Measurements from ENCODE around the gene GEMIN4.
"Not testable (repeated sequence)": the region's sequence is repeated elsewhere in the genome, so short reads cannot be mapped to it uniquely, and the experiment has no call there.

The GEMIN4 gene

DNA sequence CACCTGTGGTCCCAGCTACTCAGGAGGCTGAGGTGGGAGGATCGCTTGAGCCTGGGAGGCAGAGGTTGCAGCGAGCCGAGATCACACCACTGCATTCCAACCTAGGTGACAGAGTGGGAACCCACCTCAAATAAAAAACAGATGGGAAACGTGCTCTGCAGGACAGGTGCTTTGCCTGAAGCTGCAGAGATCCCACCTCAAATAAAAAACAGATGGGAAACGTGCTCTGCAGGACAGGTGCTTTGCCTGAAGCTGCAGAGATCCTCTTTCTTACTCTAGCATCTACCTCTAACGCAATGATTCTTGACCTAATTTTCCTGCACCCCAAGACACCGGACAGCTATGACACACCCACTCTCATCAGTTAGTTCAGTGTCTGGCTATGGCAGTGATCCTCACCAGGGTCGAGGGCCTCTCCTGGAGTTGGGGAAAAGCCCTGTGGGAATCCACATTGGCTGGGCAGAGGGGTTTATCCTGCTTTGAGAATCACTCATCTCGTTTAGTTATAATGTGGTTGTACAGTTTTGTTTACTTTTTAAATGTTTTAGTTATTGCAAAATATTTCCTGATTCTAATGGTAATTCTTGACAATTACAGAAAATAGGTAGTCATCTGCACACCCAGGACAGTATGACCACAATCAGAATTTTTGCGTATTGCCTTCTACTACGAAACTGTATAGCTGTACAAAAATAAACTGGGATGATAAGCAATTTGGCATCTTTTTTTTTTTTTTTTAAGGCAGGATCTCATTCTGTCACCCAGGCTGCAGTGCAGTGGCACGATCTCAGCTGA is 48.8 kb downstream of the GEMIN4 start:
- no peak for DNase-seq (ENCODE audit: low read depth in 2 of 2)

DNA sequence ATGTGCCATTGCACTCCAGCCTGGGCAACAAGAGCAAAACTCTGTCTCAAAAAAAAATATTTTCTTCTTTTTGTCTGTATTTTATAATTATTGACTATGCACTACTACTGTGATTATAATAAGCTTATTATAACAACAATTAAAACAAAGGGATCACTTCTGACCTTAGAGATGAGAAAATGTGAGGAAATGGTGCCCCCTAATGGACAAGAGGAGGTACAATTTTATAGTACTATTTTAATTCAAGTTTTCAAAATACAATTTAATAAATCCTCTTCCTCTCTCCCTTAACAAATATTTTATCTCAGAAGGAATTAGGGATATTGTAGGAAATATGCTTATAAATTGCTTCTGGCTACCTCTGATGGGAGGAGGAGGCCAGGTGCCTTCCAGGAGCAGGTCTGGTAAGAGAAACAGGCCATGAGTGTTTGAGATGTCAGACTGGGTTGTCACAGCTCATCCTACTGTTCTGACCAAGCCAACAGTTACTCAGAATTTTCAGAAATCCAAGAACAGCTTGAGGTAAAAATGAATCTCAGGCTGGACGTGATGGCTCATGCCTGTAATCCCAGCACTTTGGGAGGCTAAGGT is 51.5 kb downstream of the GEMIN4 start:
- DNase-seq (ENCODE audit: low read depth in 2 of 2), result no peak

DNA sequence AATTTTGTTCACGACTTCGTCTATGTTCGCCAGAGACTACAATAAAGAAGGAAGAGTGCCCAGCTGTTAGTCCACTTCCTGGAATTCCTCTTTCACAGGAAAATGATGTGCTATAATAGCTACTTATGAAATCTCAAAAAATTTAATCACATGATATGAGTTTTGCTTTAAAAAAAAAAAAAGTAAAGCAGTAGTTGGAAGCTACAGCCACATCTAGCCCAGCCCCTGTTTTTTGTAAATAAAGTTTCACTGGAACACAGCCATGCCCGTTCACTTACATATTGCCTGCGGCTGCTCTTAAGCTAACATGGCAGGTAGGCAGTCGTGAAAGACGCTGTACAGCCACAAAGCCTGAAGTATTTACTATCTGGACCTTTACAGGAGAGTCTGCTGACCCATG is 52.7 kb downstream of the GEMIN4 start:
- DNase-seq (ENCODE audit: low read depth in 2 of 2), result no peak

DNA sequence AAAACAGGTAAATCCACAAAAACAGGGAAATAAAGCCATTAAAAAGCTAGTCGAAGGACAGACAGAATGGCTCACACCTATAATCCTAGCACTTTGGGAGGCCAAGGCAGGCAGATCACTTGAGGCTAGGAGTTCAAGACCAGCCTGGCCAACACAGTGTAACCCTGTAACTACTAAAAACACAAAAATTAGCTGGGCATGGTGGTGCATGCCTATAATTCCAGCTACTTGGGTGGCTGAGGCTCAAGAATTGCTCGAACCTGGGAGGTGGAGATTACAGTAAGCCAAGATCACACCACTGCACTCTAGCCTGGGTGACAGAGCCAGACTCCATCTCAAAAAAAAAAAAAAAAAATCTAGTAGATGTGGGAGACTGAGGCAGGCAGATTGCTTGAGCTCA is 54.0 kb downstream of the GEMIN4 start:
- not testable (repeated sequence) for DNase-seq (ENCODE audit: low read depth in 2 of 2)

DNA sequence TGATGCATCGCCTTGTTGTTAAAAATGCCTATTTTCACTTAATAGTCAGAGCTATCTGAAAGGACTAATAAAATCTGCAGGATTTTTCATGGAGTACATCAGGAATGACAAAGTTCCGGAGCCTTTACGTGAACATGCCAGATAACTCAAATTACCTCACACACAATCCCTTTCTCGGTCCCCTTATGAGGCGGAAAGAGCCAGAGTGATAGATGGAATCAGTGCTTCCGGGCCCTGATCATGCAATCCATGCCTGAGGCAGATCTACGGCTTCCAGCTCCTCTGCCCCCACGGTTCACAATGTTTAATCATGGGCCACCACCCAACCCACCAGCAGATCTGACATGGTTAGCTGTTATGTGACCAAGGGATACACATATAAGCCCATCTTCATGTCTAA is 54.4 kb downstream of the GEMIN4 start:
- no peak for DNase-seq (ENCODE audit: low read depth in 2 of 2)

DNA sequence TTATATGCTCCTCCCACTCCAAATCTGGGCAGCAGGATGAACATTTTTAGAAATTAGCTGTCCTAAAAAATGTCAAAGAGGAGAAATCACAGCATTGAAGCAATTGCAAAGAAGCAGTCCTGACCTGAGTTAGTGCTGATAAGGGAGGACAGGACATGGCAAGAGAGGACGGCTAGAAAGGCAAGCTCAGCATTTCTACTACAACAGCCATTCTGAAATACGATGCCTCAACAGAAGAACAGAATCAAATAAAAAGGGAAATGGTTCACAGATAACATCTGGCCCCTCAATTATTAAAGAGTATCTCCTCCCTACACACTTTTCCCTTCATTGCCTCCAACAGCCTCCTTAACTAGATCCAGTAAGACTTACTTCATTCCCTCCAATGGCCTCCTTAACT is 55.7 kb downstream of the GEMIN4 start:
- no peak for DNase-seq (ENCODE audit: low read depth in 2 of 2)
